B cell (primary cell): ENCODE measurements around the gene LRRC74B. TPM values are rescaled to one million over a fixed set of nuclear protein-coding genes. Genes with fewer than 3 reads are reported as not detected.

Experiments used
- ATAC-seq: fragments of 200-7000 bp; cut with Tn5 transposase; one replicate; pipeline ENCODE4 v1.10.0; 2021; ENCODE audit warnings: low read depth, mild to moderate bottlenecking, moderate number of reproducible peaks, moderate library complexity
- CTCF ChIA-PET: fragments of 350-600 bp; sonication (Branson Sonifier 250); formaldehyde crosslinking; loops from one replicate; lab custom pipeline; 2021; ENCODE audit warnings: antibody characterized with exemption, inconsistent platforms; lab: Charles Lee
- POLR2A ChIA-PET: fragments of 350-600 bp; sonication (Branson Sonifier 250); formaldehyde crosslinking; loops from one replicate; lab custom pipeline; 2021; ENCODE audit warnings: antibody characterized with exemption; lab: Charles Lee
- DNase-seq: peaks from one replicate; pipeline ENCODE4 v3.0.0; 2013
- H2AFZ ChIP-seq: 2 replicates; pipeline ENCODE4 v1.6.1; 2012; ENCODE audit warnings: mild to moderate bottlenecking, low read depth, low read length; ENCODE audit not compliant: insufficient read depth, poor library complexity, severe bottlenecking
- H3K27ac ChIP-seq, 2 donors: 1 replicate in 1 of 2; 2 replicates in 1 of 2; pipeline ENCODE4 v1.5.1; 2012 to 2013; ENCODE audit warnings: low read length in 2 of 2, mild to moderate bottlenecking in 2 of 2, moderate library complexity in 1 of 2
- H3K27me3 ChIP-seq, 4 experiments: fragments of 200-600 bp in 1 of 4; sonication (generic) in 1 of 4; replicated peaks in 1 of 4; 1 replicate in 2 of 4; 2 replicates in 2 of 4; pipeline versions ENCODE4 v1.6.1 to v1.7.0; 2013 to 2016; ENCODE audit warnings: low read length in 3 of 4, mild to moderate bottlenecking in 2 of 4, mixed read lengths in 1 of 4, moderate library complexity in 1 of 4; ENCODE audit not compliant: insufficient read depth in 4 of 4, control insufficient read depth in 3 of 4; ENCODE audit errors: control extremely low read depth in 1 of 4
- H3K36me3 ChIP-seq, 2 experiments: replicated peaks in 1 of 2; 1 replicate in 1 of 2; 2 replicates in 1 of 2; pipeline versions ENCODE4 v1.6.1 to v1.7.1; 2013; ENCODE audit warnings: low read length in 1 of 2; ENCODE audit not compliant: insufficient read depth in 2 of 2, control insufficient read depth in 1 of 2; ENCODE audit errors: control extremely low read depth in 1 of 2, extremely low read depth in 1 of 2
- H3K4me1 ChIP-seq, 2 donors: fragments of 200-600 bp in 1 of 2; sonication (generic) in 1 of 2; 1 replicate in 1 of 2; 2 replicates in 1 of 2; pipeline versions ENCODE4 v1.5.1 to v1.6.1; 2013 to 2017; ENCODE audit warnings: low read length in 2 of 2; ENCODE audit not compliant: control insufficient read depth in 2 of 2, insufficient read depth in 2 of 2
- H3K4me2 ChIP-seq: replicated peaks from 2 replicates; pipeline ENCODE3; 2012; ENCODE audit warnings: mild to moderate bottlenecking, low read depth, low read length; ENCODE audit not compliant: poor library complexity, severe bottlenecking
- H3K4me3 ChIP-seq, 5 experiments: fragments of 200-600 bp in 1 of 5; sonication (generic) in 1 of 5; 1 replicate in 3 of 5; 2 replicates in 2 of 5; pipeline versions ENCODE4 v1.5.1 to v1.7.0; 2011 to 2016; ENCODE audit warnings: low read length in 4 of 5, mild to moderate bottlenecking in 4 of 5, low read depth in 2 of 5, control low read depth in 1 of 5, moderate library complexity in 1 of 5; ENCODE audit not compliant: insufficient read depth in 1 of 5; ENCODE audit errors: control extremely low read depth in 1 of 5, extremely low read depth in 1 of 5
- H3K79me2 ChIP-seq: fragments of 200-600 bp; sonication (generic); one replicate; pipeline ENCODE4 v1.6.0; 2016; ENCODE audit warnings: low read length; ENCODE audit not compliant: control insufficient read depth, insufficient read depth
- H3K9ac ChIP-seq: fragments of 200-600 bp; sonication (generic); 2 replicates; pipeline ENCODE4 v1.6.1; 2017; ENCODE audit warnings: mild to moderate bottlenecking, low read length, moderate library complexity
- H3K9me3 ChIP-seq, 3 donors: one replicate each; pipeline versions ENCODE4 v1.6.1 to v1.7.1; 2013; ENCODE audit warnings: low read length in 2 of 3; ENCODE audit not compliant: control insufficient read depth in 2 of 3, insufficient read depth in 1 of 3; ENCODE audit errors: control extremely low read depth in 1 of 3
- H4K20me1 ChIP-seq: 2 replicates; pipeline ENCODE4 v1.6.0; 2012; ENCODE audit warnings: mild to moderate bottlenecking, low read length; ENCODE audit not compliant: insufficient read depth, control insufficient read depth, poor library complexity, severe bottlenecking
- H3K27ac Mint-ChIP-seq: one replicate; pipeline ENCODE4 v1.8.0; 2021; ENCODE audit warnings: mixed read lengths
- H3K27me3 Mint-ChIP-seq: one replicate; pipeline ENCODE4 v1.8.0; 2021; ENCODE audit warnings: mixed read lengths
- H3K4me1 Mint-ChIP-seq: one replicate; pipeline ENCODE4 v1.8.0; 2021; ENCODE audit warnings: mixed read lengths
- H3K4me3 Mint-ChIP-seq: one replicate; pipeline ENCODE4 v1.8.0; 2021; ENCODE audit warnings: mixed read lengths
- H3K9me3 Mint-ChIP-seq: one replicate; pipeline ENCODE4 v1.8.0; 2022; ENCODE audit warnings: mixed read lengths; ENCODE audit not compliant: insufficient read depth
- CTCF ChIP-seq: fragments of 200-600 bp; IDR thresholded peaks from one replicate; pipeline ENCODE4 v1.8.0; 2022; ENCODE audit warnings: antibody characterized with exemption, mild to moderate bottlenecking
- EZH2 ChIP-seq: IDR thresholded peaks from 2 replicates; pipeline ENCODE4 v1.6.1; 2012; ENCODE audit warnings: borderline replicate concordance, low read depth, mild to moderate bottlenecking, moderate library complexity, low read length; ENCODE audit not compliant: insufficient read depth, poor library complexity, severe bottlenecking
- WGBS: methylation state at CpG from one replicate; pipeline ENCODE4 v1.1.5; 2013; ENCODE audit warnings: missing lambda C conversion rate; ENCODE audit not compliant: insufficient coverage; 5-methylcytosine and 5-hydroxymethylcytosine counted together
- intact Hi-C: fragments of 100-400 bp; cut with micrococcal nuclease; formaldehyde crosslinking; loops from one replicate; pipeline ENCODE4 v1.10.0; 2022
- polyA plus RNA-seq: library from polyadenylated mRNA; depleted of rRNA; stranded (reverse); fragments of >200 nt; gene quantifications from 2 replicates; pipeline ENCODE4 v1.2.3, GENCODE V29; 2012
- total RNA-seq, 2 donors: library from RNA; stranded (reverse); fragments of 120-200 nt in 1 of 2; gene quantifications; 1 replicate in 1 of 2; 2 replicates in 1 of 2; pipeline versions ENCODE4 v1.2.3 to v1.2.4, GENCODE V29; 2013 to 2022

LRRC74B gene
- total and polyA plus RNA-seq, 2 donors (not counting 1 experiment from before 2014, with no cell fraction given): 0.01 to 0.17 TPM

GRCh38 chr22:21009638-21010425, 35.9 kb upstream of the LRRC74B start:
- Mint-ChIP-seq H3K4me3 (no peak overlapping the region), H3K27me3 (no peaks in the 10 kb centered on the region)

More at GRCh38 chr22:21009638-21010425, 35.9 kb upstream of the LRRC74B start:
- Mint-ChIP-seq H3K4me1 (peaks cover 14% of the 10 kb centered on the region), H3K9me3 (no peaks in the 10 kb centered on the region), H3K27ac (no peak overlapping the region)
- Histone ChIP-seq H3K4me2 (no peak overlapping the region), H3K79me2 (peaks cover under 1% of the 10 kb centered on the region), H3K36me3 (no peaks in the 10 kb centered on the region), H3K27ac (no peak overlapping the region), H3K4me1 (peaks cover 6 to 14% of the 10 kb centered on the region in 2 donors), H2AFZ (no peak overlapping the region), H3K27me3 (no peaks in the 10 kb centered on the region), H3K9me3 (no peaks in the 10 kb centered on the region), H3K4me3 (no peak overlapping the region), H4K20me1 (no peaks in the 10 kb centered on the region), H3K9ac (no peak overlapping the region)
- POLR2A ChIA-PET: no interaction called here
- TF ChIP-seq CTCF: no peak
- TF ChIP-seq EZH2: no peak
- intact Hi-C loops: loop anchor here (5.0 kb wide), 1 partner anchor 308 kb away; no protein-coding TSS in a partner anchor
- ATAC-seq (no peak), DNase-seq (no peak)
- CTCF ChIA-PET: interaction anchor here (0.6 kb wide), 1 partner anchor 1705 kb away, joined by 3 read pairs; no protein-coding TSS in a partner anchor
- WGBS: 82% methylated on average over 10 of the region's 10 CpGs
